Smooth muscle cell (in vitro differentiated cells): ENCODE data around the gene UBE2J1. TPM values are rescaled to one million over a fixed set of nuclear protein-coding genes. Genes with fewer than 3 reads are reported as not detected.

Experiments used
- DNase-seq: peaks from one replicate; lab custom pipeline; 2025; ENCODE audit not compliant: unreplicated experiment; lab: John Stamatoyannopoulos, UW
- H2AFZ ChIP-seq: fragments of 200-600 bp; sonication (generic); 2 replicates; pipeline ENCODE4 v1.6.0; 2016; ENCODE audit warnings: antibody characterized with exemption, low read depth, mild to moderate bottlenecking
- H3F3A ChIP-seq: fragments of 200-600 bp; sonication (generic); 2 replicates; pipeline ENCODE4 v1.6.0; 2017; ENCODE audit warnings: antibody characterized with exemption, low read depth
- H3K27ac ChIP-seq: fragments of 200-600 bp; sonication (generic); 2 replicates; pipeline ENCODE4 v1.5.1; 2016; ENCODE audit warnings: low read depth, mild to moderate bottlenecking
- H3K27me3 ChIP-seq: fragments of 200-600 bp; sonication (generic); 2 replicates; pipeline ENCODE4 v1.6.1; 2016; ENCODE audit warnings: low read depth, mild to moderate bottlenecking
- H3K36me3 ChIP-seq: fragments of 200-600 bp; sonication (generic); 2 replicates; pipeline ENCODE4 v1.5.1; 2016; ENCODE audit warnings: low read depth
- H3K4me1 ChIP-seq: fragments of 200-600 bp; sonication (generic); 2 replicates; pipeline ENCODE4 v1.5.1; 2016; ENCODE audit warnings: low read depth
- H3K4me2 ChIP-seq: fragments of 200-600 bp; sonication (generic); 2 replicates; pipeline ENCODE4 v1.6.0; 2016; ENCODE audit warnings: mild to moderate bottlenecking
- H3K4me3 ChIP-seq: fragments of 200-600 bp; sonication (generic); 2 replicates; pipeline ENCODE4 v1.5.1; 2016; ENCODE audit warnings: mild to moderate bottlenecking
- H3K79me2 ChIP-seq: fragments of 200-600 bp; sonication (generic); 2 replicates; pipeline ENCODE4 v1.6.0; 2016; ENCODE audit warnings: low read depth, mild to moderate bottlenecking
- H3K9ac ChIP-seq: fragments of 200-600 bp; sonication (generic); 2 replicates; pipeline ENCODE4 v1.6.0; 2016; ENCODE audit warnings: low read depth
- H3K9me3 ChIP-seq: fragments of 200-600 bp; sonication (generic); replicated peaks from 2 replicates; pipeline ENCODE4 v1.5.1; 2016; ENCODE audit warnings: low read depth
- H4K20me1 ChIP-seq: fragments of 200-600 bp; sonication (generic); 2 replicates; pipeline ENCODE4 v1.6.0; 2016; ENCODE audit warnings: low read depth
- WGBS: methylation state at CpG from one replicate; pipeline ENCODE4 v1.1.7; 2016; ENCODE audit warnings: low lambda C conversion rate; 5-methylcytosine and 5-hydroxymethylcytosine counted together
- polyA plus RNA-seq: library from polyadenylated mRNA; unstranded; fragments of >200 nt; fragmentation: Nextera tagmentation; extraction: Ambion mirVana; gene quantifications from 2 replicates; pipeline ENCODE4 v1.2.1, GENCODE V29; 2016
- total RNA-seq: library from RNA; depleted of rRNA; stranded (reverse); fragments of >200 nt; gene quantifications from 2 replicates; pipeline ENCODE4 v1.2.3, GENCODE V29; 2014
- TF ChIP-seq, protein P1 (sequence below): fragments of 200-600 bp; sonication (generic); IDR thresholded peaks from 2 replicates; pipeline ENCODE4 v1.5.1; 2017; ENCODE audit warnings: borderline replicate concordance, mild to moderate bottlenecking, antibody characterized with exemption; ENCODE audit not compliant: insufficient read depth, poor library complexity, severe bottlenecking

The UBE2J1 gene
- total and polyA plus RNA-seq, 2 experiments from 2014 or later = 65.7 to 130 TPM

DNA sequence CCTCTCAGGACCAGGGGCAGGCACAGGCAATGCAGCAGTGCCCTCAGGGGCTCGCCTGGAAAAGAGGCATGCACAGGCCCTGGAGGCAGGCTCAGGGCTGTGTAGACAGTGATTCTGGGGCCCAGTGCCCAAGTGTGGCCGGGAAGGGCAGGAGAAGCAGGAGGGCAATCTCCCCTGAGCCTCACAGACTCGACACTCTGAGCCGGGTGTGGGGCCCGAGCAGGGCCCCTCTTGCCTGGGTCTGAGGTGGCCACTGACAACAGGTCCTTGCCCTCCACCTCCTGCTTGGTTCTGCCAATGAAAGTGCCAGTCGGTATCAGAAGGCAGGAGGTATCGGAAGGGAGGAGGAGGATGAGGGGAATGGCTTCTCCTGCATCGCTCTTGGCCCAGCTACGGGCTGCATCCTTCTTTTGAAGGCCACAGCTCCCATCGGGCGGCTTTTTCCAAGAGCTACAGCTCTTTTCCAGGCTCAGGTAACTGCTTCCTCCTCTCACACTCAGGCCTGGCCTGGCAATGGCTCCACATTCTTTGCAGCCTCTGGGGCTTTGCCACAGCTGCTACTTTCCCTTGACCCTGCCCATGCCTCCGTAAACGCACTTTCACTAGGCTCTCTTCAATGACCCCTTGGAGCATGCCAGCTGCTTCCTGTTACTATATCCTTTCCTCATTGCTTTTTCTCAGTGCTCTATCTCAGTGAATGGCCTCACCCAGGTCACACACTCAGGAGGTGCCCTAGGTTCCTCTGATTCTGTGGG, 61.9 kb downstream of the UBE2J1 start:
- peaks cover 14% of the 10 kb centered on the region for H3K27me3 ChIP-seq
- no peak overlapping the region for H2AFZ ChIP-seq
- no peak overlapping the region for H3K27ac ChIP-seq
- H3K9me3 ChIP-seq = no peaks in the 10 kb centered on the region
- DNase-seq = no peak
- H3K4me2 ChIP-seq = no peak overlapping the region
- H3F3A ChIP-seq = no peaks in the 10 kb centered on the region
- WGBS = 90% methylated on average over 13 of the region's 13 CpGs
- TF ChIP-seq, protein P1, sequence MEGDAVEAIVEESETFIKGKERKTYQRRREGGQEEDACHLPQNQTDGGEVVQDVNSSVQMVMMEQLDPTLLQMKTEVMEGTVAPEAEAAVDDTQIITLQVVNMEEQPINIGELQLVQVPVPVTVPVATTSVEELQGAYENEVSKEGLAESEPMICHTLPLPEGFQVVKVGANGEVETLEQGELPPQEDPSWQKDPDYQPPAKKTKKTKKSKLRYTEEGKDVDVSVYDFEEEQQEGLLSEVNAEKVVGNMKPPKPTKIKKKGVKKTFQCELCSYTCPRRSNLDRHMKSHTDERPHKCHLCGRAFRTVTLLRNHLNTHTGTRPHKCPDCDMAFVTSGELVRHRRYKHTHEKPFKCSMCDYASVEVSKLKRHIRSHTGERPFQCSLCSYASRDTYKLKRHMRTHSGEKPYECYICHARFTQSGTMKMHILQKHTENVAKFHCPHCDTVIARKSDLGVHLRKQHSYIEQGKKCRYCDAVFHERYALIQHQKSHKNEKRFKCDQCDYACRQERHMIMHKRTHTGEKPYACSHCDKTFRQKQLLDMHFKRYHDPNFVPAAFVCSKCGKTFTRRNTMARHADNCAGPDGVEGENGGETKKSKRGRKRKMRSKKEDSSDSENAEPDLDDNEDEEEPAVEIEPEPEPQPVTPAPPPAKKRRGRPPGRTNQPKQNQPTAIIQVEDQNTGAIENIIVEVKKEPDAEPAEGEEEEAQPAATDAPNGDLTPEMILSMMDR = no peak
- no peaks in the 10 kb centered on the region for H3K36me3 ChIP-seq
- H3K79me2 ChIP-seq = no peaks in the 10 kb centered on the region
- no peak overlapping the region for H3K4me3 ChIP-seq
- H3K4me1 ChIP-seq = no peaks in the 10 kb centered on the region
- no peaks in the 10 kb centered on the region for H4K20me1 ChIP-seq
- H3K9ac ChIP-seq = no peak overlapping the region

DNA sequence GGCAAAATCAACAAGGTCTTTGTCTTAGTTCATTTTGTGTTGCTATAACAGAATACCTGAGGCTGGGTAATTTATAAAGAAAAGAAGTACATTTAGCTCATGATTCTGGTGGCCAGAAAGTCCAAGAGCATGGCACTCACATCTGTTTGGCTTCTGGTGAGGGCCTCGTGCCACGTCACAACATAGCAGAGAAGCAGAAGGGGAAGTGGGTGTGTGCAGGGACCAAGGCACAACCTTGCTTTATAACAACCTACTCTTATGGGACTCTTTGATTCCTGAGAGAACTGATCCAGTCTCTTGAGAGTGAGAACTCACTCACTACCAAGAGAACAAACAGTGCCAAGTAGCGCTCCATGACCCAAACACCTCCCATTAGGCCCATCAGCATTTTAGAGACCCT, 62.8 kb downstream of the UBE2J1 start:
- no peaks in the 10 kb centered on the region for H4K20me1 ChIP-seq
- 90% methylated on average over 3 of the region's 3 CpGs for WGBS
- no peak overlapping the region for H3K27ac ChIP-seq
- H3K27me3 ChIP-seq = peaks cover 14% of the 10 kb centered on the region
- H3F3A ChIP-seq = no peaks in the 10 kb centered on the region
- no peak overlapping the region for H3K4me3 ChIP-seq
- no peaks in the 10 kb centered on the region for H3K4me1 ChIP-seq
- no peak overlapping the region for H2AFZ ChIP-seq
- H3K36me3 ChIP-seq = no peaks in the 10 kb centered on the region
- H3K79me2 ChIP-seq = no peaks in the 10 kb centered on the region
- no peak overlapping the region for H3K4me2 ChIP-seq
- no peak overlapping the region for H3K9ac ChIP-seq
- DNase-seq = no peak
- TF ChIP-seq, protein P1 = no peak
- H3K9me3 ChIP-seq = no peaks in the 10 kb centered on the region

GRCh38 chr6:89287351-89288028, 65.0 kb downstream of the UBE2J1 start:
- Histone ChIP-seq H4K20me1 (no peaks in the 10 kb centered on the region), H3K36me3 (no peaks in the 10 kb centered on the region), H3F3A (no peaks in the 10 kb centered on the region), H3K9me3 (no peaks in the 10 kb centered on the region), H3K27ac (no peak overlapping the region), H3K79me2 (no peaks in the 10 kb centered on the region), H3K27me3 (peaks cover 14% of the 10 kb centered on the region), H3K4me1 (no peaks in the 10 kb centered on the region), H3K4me3 (no peak overlapping the region), H3K9ac (no peak overlapping the region), H2AFZ (no peak overlapping the region), H3K4me2 (no peak overlapping the region)
- WGBS = 96% methylated on average over 9 of the region's 9 CpGs
- no peak for DNase-seq
- TF ChIP-seq, protein P1 = no peak

- no peaks in the 10 kb centered on the region for H3K9me3 ChIP-seq
- H3K36me3 ChIP-seq = no peaks in the 10 kb centered on the region
- no peak overlapping the region for H3K4me3 ChIP-seq
- H3K9ac ChIP-seq = no peak overlapping the region
- no peak overlapping the region for H2AFZ ChIP-seq
- peaks cover 10% of the 10 kb centered on the region for H3K27me3 ChIP-seq
- no peaks in the 10 kb centered on the region for H3F3A ChIP-seq
- TF ChIP-seq, protein P1 = no peak
- DNase-seq = no peak
- no peak overlapping the region for H3K27ac ChIP-seq
- 83% methylated on average over 6 of the region's 6 CpGs for WGBS
- H3K79me2 ChIP-seq = no peaks in the 10 kb centered on the region
- H4K20me1 ChIP-seq = no peaks in the 10 kb centered on the region
- H3K4me2 ChIP-seq = no peak overlapping the region
- H3K4me1 ChIP-seq = no peaks in the 10 kb centered on the region
Measured at GRCh38 chr6:89286516-89286915, 66.0 kb downstream of the UBE2J1 start.
